H9 (cell line): Measurements from ENCODE around the gene ABCC3. TPM values are rescaled to one million over a fixed set of nuclear protein-coding genes. Genes with fewer than 3 reads are reported as not detected.

Source experiments
- DNase-seq: peaks from one replicate; pipeline ENCODE4 v3.0.0-alpha.2; 2017
- H2AFZ ChIP-seq: one replicate; pipeline ENCODE4 v1.6.1; 2013; ENCODE audit warnings: mild to moderate bottlenecking, low read length, control low read depth, moderate library complexity
- H2AK5ac ChIP-seq: 2 replicates; pipeline ENCODE4 v1.6.1; 2013; ENCODE audit warnings: low read length, control low read depth, mixed read lengths; ENCODE audit not compliant: insufficient read length
- H2BK120ac ChIP-seq: one replicate; pipeline ENCODE4 v1.6.1; 2013; ENCODE audit warnings: low read depth, mild to moderate bottlenecking, low read length, control low read depth, inconsistent platforms; ENCODE audit not compliant: poor library complexity, severe bottlenecking
- H2BK12ac ChIP-seq: 2 replicates; pipeline ENCODE4 v1.6.1; 2013; ENCODE audit warnings: low read length, control low read depth, mixed read lengths, low read depth; ENCODE audit not compliant: insufficient read length
- H2BK15ac ChIP-seq: 2 replicates; pipeline ENCODE4 v1.6.1; 2013; ENCODE audit warnings: low read depth, low read length, control low read depth
- H2BK20ac ChIP-seq: one replicate; pipeline ENCODE4 v1.6.1; 2013; ENCODE audit warnings: low read depth, mild to moderate bottlenecking, low read length, control low read depth, inconsistent platforms; ENCODE audit not compliant: poor library complexity, severe bottlenecking
- H2BK5ac ChIP-seq: 2 replicates; pipeline ENCODE4 v1.6.1; 2013; ENCODE audit warnings: low read length, control low read depth, mixed read lengths; ENCODE audit not compliant: insufficient read length
- H3K14ac ChIP-seq: 2 replicates; pipeline ENCODE4 v1.6.1; 2013; ENCODE audit warnings: low read length, control low read depth; ENCODE audit not compliant: insufficient read depth
- H3K18ac ChIP-seq: 2 replicates; pipeline ENCODE4 v1.6.1; 2013; ENCODE audit warnings: low read depth, mild to moderate bottlenecking, mixed read lengths, low read length, control low read depth; ENCODE audit not compliant: insufficient read length
- H3K23ac ChIP-seq: 2 replicates; pipeline ENCODE4 v1.6.1; 2013; ENCODE audit warnings: low read length, control low read depth, mixed read lengths, low read depth; ENCODE audit not compliant: insufficient read length
- H3K23me2 ChIP-seq: 2 replicates; pipeline ENCODE4 v1.6.1; 2013; ENCODE audit warnings: low read depth, mild to moderate bottlenecking, mixed read lengths, low read length, control low read depth; ENCODE audit not compliant: insufficient read length, poor library complexity, severe bottlenecking
- H3K27ac ChIP-seq: 2 replicates; pipeline ENCODE4 v1.5.1; 2013; ENCODE audit warnings: low read length, control low read depth, mixed read lengths, low read depth; ENCODE audit not compliant: insufficient read length
- H3K27me3 ChIP-seq: 2 replicates; pipeline ENCODE4 v1.6.1; 2013; ENCODE audit warnings: low read length, control low read depth, inconsistent platforms; ENCODE audit not compliant: insufficient read depth
- H3K4ac ChIP-seq: 2 replicates; pipeline ENCODE4 v1.6.1; 2013; ENCODE audit warnings: low read depth, mild to moderate bottlenecking, control low read depth, inconsistent platforms, low read length, moderate library complexity
- H3K4me1 ChIP-seq: 2 replicates; pipeline ENCODE4 v1.6.1; 2013; ENCODE audit warnings: low read length, control low read depth, inconsistent platforms; ENCODE audit not compliant: insufficient read depth
- H3K4me2 ChIP-seq: 2 replicates; pipeline ENCODE4 v1.6.1; 2013; ENCODE audit warnings: low read length, control low read depth, mixed read lengths; ENCODE audit not compliant: insufficient read length, insufficient read depth
- H3K56ac ChIP-seq: 2 replicates; pipeline ENCODE4 v1.6.1; 2013; ENCODE audit warnings: low read depth, mild to moderate bottlenecking, mixed read lengths, low read length, control low read depth; ENCODE audit not compliant: insufficient read length
- H3K79me1 ChIP-seq: 2 replicates; pipeline ENCODE4 v1.6.1; 2013; ENCODE audit warnings: low read depth, mild to moderate bottlenecking, moderate library complexity, low read length, control low read depth, inconsistent platforms; ENCODE audit not compliant: insufficient read depth, poor library complexity, severe bottlenecking
- H3K79me2 ChIP-seq: 2 replicates; pipeline ENCODE4 v1.6.1; 2013; ENCODE audit warnings: low read length, control low read depth, inconsistent platforms; ENCODE audit not compliant: insufficient read depth
- H3K9ac ChIP-seq: 2 replicates; pipeline ENCODE4 v1.6.1; 2013; ENCODE audit warnings: low read length, control low read depth, mixed read lengths; ENCODE audit not compliant: insufficient read length; ENCODE audit errors: extremely low read depth
- H3K9me3 ChIP-seq: one replicate; pipeline ENCODE4 v1.6.1; 2013; ENCODE audit warnings: low read depth, low read length, inconsistent platforms; ENCODE audit not compliant: control insufficient read depth
- H3T11ph ChIP-seq: one replicate; pipeline ENCODE4 v1.6.1; 2013; ENCODE audit warnings: mild to moderate bottlenecking, low read length, control low read depth, inconsistent platforms
- H4K20me1 ChIP-seq: one replicate; pipeline ENCODE4 v1.6.1; 2013; ENCODE audit not compliant: control insufficient read depth, insufficient read length, insufficient read depth
- H4K5ac ChIP-seq: 2 replicates; pipeline ENCODE4 v1.6.1; 2013; ENCODE audit warnings: low read depth, mild to moderate bottlenecking, mixed read lengths, low read length, control low read depth; ENCODE audit not compliant: insufficient read length
- H4K8ac ChIP-seq: replicated peaks from 2 replicates; pipeline ENCODE4 v1.6.1; 2013; ENCODE audit warnings: low read length, control low read depth, mixed read lengths, low read depth; ENCODE audit not compliant: insufficient read length
- H4K91ac ChIP-seq: 2 replicates; pipeline ENCODE4 v1.6.1; 2013; ENCODE audit warnings: low read depth, mild to moderate bottlenecking, moderate library complexity, mixed read lengths, low read length, control low read depth; ENCODE audit not compliant: insufficient read length
- H3K27ac Mint-ChIP-seq, 3 experiments: 2 replicates in 2 of 3; 3 replicates in 1 of 3; pipeline ENCODE4 v1.8.0; 2020 to 2021; ENCODE audit warnings: mixed read lengths in 3 of 3, mild to moderate bottlenecking in 1 of 3, moderate library complexity in 1 of 3
- H3K27me3 Mint-ChIP-seq: 2 replicates; pipeline ENCODE4 v1.8.0; 2021; ENCODE audit warnings: low read depth, mild to moderate bottlenecking, moderate library complexity, mixed read lengths
- H3K36me3 Mint-ChIP-seq, 3 experiments: 2 replicates in 2 of 3; 3 replicates in 1 of 3; pipeline ENCODE4 v1.8.0; 2020 to 2021; ENCODE audit warnings: low read depth in 3 of 3, mixed read lengths in 3 of 3; ENCODE audit not compliant: insufficient read depth in 1 of 3
- H3K4me1 Mint-ChIP-seq, 2 experiments: 2 replicates each; pipeline ENCODE4 v1.8.0; 2020; ENCODE audit warnings: mixed read lengths in 2 of 2
- H3K4me3 Mint-ChIP-seq, 2 experiments: 2 replicates in 1 of 2; 3 replicates in 1 of 2; pipeline ENCODE4 v1.8.0; 2020 to 2021; ENCODE audit warnings: mild to moderate bottlenecking in 2 of 2, mixed read lengths in 2 of 2, moderate library complexity in 1 of 2
- H3K9me3 Mint-ChIP-seq, 2 experiments: 2 replicates in 1 of 2; 3 replicates in 1 of 2; pipeline ENCODE4 v1.8.0; 2020; ENCODE audit warnings: mild to moderate bottlenecking in 2 of 2, mixed read lengths in 2 of 2, moderate library complexity in 1 of 2
- WGBS: extraction: QIAGEN DNeasy Blood & Tissue Kit; methylation state at CpG from one replicate; pipeline ENCODE4 v1.1.7; 2013; ENCODE audit warnings: missing lambda C conversion rate, low lambda C conversion rate, mixed read lengths; ENCODE audit not compliant: insufficient read length; ENCODE audit errors: extremely low coverage; 5-methylcytosine and 5-hydroxymethylcytosine counted together
- total RNA-seq: library from RNA; stranded (reverse); gene quantifications from 2 replicates; pipeline ENCODE4 v1.2.1, GENCODE V29; 2021
- TF ChIP-seq, protein P1 (sequence below): fragments of 200-600 bp; sonication (generic); conservative IDR thresholded peaks from 3 replicates; pipeline ENCODE4 v1.8.0; 2021; ENCODE audit warnings: antibody characterized with exemption, mild to moderate bottlenecking

The ABCC3 gene
- total RNA-seq, 1 experiment from 2014 or later: 0.31 TPM

DNA sequence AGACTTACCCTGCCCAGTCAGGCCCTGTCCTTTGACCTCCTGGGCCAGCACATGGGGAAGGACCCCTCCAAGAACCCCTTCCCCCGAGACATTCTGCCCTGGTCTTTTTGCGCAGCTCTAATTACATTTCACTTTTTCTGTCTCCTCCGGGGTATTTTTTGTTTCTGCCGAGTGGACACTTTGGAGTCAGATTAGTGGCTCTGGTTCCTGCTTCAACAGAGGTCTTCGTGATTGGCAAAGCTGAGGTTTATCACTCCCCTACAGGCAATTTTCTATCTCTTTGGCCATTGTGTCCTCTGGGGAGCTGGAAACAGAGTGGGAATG lies 49.6 kb downstream of the ABCC3 start:
- H3K27me3 ChIP-seq: no peaks in the 10 kb centered on the region
- no peak overlapping the region for H3K23ac ChIP-seq
- Mint-ChIP-seq H3K36me3 (no peaks in the 10 kb centered on the region), H3K9me3 (no peaks in the 10 kb centered on the region; a peak in 1 of 5 replicates), H3K4me1 (peaks cover 25 to 41% of the 10 kb centered on the region in 2 experiments), H3K4me3 (no peak overlapping the region), H3K27ac (peak overlapping the region in 2 of 3 experiments; percentile 29 to 49; a peak in 2 of 7 replicates), H3K27me3 (peaks cover 3% of the 10 kb centered on the region)
- H4K8ac ChIP-seq: no peak overlapping the region
- no peaks in the 10 kb centered on the region for H3K79me1 ChIP-seq
- no peak overlapping the region for H3K4me2 ChIP-seq
- no peak overlapping the region for H2BK12ac ChIP-seq
- H2AK5ac ChIP-seq: no peak overlapping the region
- H3K9ac ChIP-seq: no peak overlapping the region
- H2BK5ac ChIP-seq: no peak overlapping the region
- H2AFZ ChIP-seq: no peak overlapping the region
- H3K14ac ChIP-seq: no peak overlapping the region
- H4K20me1 ChIP-seq: no peaks in the 10 kb centered on the region
- H4K5ac ChIP-seq: no peak overlapping the region
- no peak overlapping the region for H3T11ph ChIP-seq
- no peaks in the 10 kb centered on the region for H3K23me2 ChIP-seq
- H3K18ac ChIP-seq: no peak overlapping the region
- no peak overlapping the region for H3K27ac ChIP-seq
- no peak overlapping the region for H3K4ac ChIP-seq
- H2BK120ac ChIP-seq: no peak overlapping the region
- no peak overlapping the region for H2BK20ac ChIP-seq
- DNase-seq: no peak
- H3K9me3 ChIP-seq: no peaks in the 10 kb centered on the region
- no CpG with 5 or more reads among the region's 5 CpGs for WGBS
- H3K79me2 ChIP-seq: no peaks in the 10 kb centered on the region
- TF ChIP-seq, protein P1, sequence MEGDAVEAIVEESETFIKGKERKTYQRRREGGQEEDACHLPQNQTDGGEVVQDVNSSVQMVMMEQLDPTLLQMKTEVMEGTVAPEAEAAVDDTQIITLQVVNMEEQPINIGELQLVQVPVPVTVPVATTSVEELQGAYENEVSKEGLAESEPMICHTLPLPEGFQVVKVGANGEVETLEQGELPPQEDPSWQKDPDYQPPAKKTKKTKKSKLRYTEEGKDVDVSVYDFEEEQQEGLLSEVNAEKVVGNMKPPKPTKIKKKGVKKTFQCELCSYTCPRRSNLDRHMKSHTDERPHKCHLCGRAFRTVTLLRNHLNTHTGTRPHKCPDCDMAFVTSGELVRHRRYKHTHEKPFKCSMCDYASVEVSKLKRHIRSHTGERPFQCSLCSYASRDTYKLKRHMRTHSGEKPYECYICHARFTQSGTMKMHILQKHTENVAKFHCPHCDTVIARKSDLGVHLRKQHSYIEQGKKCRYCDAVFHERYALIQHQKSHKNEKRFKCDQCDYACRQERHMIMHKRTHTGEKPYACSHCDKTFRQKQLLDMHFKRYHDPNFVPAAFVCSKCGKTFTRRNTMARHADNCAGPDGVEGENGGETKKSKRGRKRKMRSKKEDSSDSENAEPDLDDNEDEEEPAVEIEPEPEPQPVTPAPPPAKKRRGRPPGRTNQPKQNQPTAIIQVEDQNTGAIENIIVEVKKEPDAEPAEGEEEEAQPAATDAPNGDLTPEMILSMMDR: no peak
- no peaks in the 10 kb centered on the region for H3K4me1 ChIP-seq
- no peak overlapping the region for H4K91ac ChIP-seq
- no peak overlapping the region for H3K56ac ChIP-seq
- no peak overlapping the region for H2BK15ac ChIP-seq
